ENCODE data around the gene ADH5. TPM values are rescaled to one million over a fixed set of nuclear protein-coding genes. Genes with fewer than 3 reads are reported as not detected.
"Not testable (repeated sequence)": the region's sequence is repeated elsewhere in the genome, so short reads cannot be mapped to it uniquely, and the experiment has no call there.

Gene ADH5
- polyA plus RNA-seq (2012; ENCODE audit: low read depth, missing spikeins): 85.2 TPM

GRCh38 chr4:99088481-99089365, at the start of gene ADH5:
Gene ADH5 (minus strand): TSS chr4:99088788. CDS start chr4:99088700, 88 bp downstream.
- FAIRE-seq (peak; percentile 96), DNase-seq (ENCODE audit: insufficient read length, low spot score) (peak; percentile 81)
- TF ChIP-seq TAF1 (IDR thresholded peaks at IDR 0.05; ENCODE audit: low read depth, low read length) (peak; percentile 91), POLR2A (IDR thresholded peaks at IDR 0.05; ENCODE audit: low read depth, low read length) (peak; percentile 95), POU2F2 (IDR thresholded peaks at IDR 0.05; ENCODE audit: low read depth, low read length) (0 out of 2 replicates have a peak, but pooled peaks have one; percentile 68), SPI1 (IDR thresholded peaks at IDR 0.05; ENCODE audit: low read depth, low read length) (no peak), POLR2AphosphoS5 (IDR thresholded peaks at IDR 0.05; ENCODE audit: low read depth, low read length) (peak; percentile 78), PAX5 (IDR thresholded peaks at IDR 0.05; ENCODE audit: insufficient read depth, low read length, severe bottlenecking) (no peak)

- no peak for DNase-seq (ENCODE audit: insufficient read length, low spot score)
- TF ChIP-seq TAF1 (IDR thresholded peaks at IDR 0.05; ENCODE audit: low read depth, low read length) (no peak), SPI1 (IDR thresholded peaks at IDR 0.05; ENCODE audit: low read depth, low read length) (no peak)
- FAIRE-seq: no peak
Observed at GRCh38 chr4:99136329-99136728, 47.7 kb upstream of the ADH5 start.

DNA sequence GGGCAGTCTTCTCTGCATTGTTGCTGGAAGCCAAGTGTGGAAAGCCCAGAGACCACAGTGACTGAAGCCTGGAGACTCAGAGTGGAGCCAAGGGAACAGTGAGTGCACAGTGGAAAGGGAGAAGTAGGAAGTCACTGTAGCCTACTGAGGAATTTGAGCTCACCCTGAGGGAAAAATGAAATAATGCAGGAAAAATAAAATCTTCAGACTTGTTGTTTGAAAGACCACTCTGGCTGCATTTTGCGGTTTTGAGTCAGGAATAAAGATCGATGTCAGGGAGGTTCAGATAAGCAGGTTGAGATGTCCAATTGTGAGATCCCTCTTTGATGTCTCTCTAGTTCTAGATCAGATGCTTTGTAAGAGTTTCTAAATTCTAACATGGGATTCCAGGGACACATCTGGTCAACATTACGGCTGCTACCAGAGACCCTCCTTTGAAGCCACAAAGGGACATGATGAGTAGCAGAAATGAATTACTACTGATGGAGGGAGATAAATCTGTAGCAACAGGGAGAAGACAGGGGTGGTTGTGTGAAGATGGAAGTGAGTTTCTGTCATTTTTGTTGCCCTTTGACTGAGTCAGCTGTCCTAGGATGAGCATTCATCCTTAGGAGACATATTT, 47.1 kb upstream of the ADH5 start:
- no peak for FAIRE-seq
- TF ChIP-seq TAF1 (IDR thresholded peaks at IDR 0.05; ENCODE audit: low read depth, low read length) (no peak), POLR2AphosphoS5 (IDR thresholded peaks at IDR 0.05; ENCODE audit: low read depth, low read length) (no peak), POU2F2 (IDR thresholded peaks at IDR 0.05; ENCODE audit: low read depth, low read length) (no peak), SPI1 (IDR thresholded peaks at IDR 0.05; ENCODE audit: low read depth, low read length) (no peak), POLR2A (IDR thresholded peaks at IDR 0.05; ENCODE audit: low read depth, low read length) (no peak), PAX5 (IDR thresholded peaks at IDR 0.05; ENCODE audit: insufficient read depth, low read length, severe bottlenecking) (no peak)

GRCh38 chr4:99134586-99134985, 46.0 kb upstream of the ADH5 start:
- FAIRE-seq: no peak
- DNase-seq (ENCODE audit: insufficient read length, low spot score): no peak
- TF ChIP-seq POLR2A (IDR thresholded peaks at IDR 0.05; ENCODE audit: low read depth, low read length): no peak

More for the DNA sequence above, 47.1 kb upstream of the ADH5 start:
- no peak for DNase-seq (ENCODE audit: insufficient read length, low spot score)

DNA sequence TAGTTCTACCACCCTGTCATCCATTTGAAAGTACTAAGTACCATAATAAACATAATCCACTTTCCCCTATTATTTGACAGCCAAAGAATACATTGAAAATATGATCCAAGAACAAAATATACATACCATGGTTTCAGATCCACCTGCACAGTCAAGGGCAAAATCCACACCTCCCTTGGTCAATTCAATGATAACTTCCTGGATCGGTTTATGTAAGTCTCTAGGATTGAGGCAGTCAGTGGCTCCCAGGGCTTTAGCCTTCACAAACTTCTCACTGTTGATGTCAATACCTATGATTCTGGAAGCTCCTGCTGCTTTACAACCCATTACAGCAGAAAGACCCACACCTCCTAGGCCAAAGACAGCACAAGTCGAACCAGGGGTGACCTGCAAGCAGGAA, 42.8 kb upstream of the ADH5 start:
- DNase-seq (ENCODE audit: insufficient read length, low spot score): no peak
- no peak for FAIRE-seq
- TF ChIP-seq TAF1 (IDR thresholded peaks at IDR 0.05; ENCODE audit: low read depth, low read length): no peak
- TF ChIP-seq PAX5 (IDR thresholded peaks at IDR 0.05; ENCODE audit: insufficient read depth, low read length, severe bottlenecking): no peak
- TF ChIP-seq POU2F2 (IDR thresholded peaks at IDR 0.05; ENCODE audit: low read depth, low read length): no peak

GRCh38 chr4:99126376-99126775, 37.8 kb upstream of the ADH5 start:
- FAIRE-seq: no peak
- no peak for DNase-seq (ENCODE audit: insufficient read length, low spot score)
- TF ChIP-seq POLR2AphosphoS5 (IDR thresholded peaks at IDR 0.05; ENCODE audit: low read depth, low read length): no peak
- no peak for TF ChIP-seq POU2F2 (IDR thresholded peaks at IDR 0.05; ENCODE audit: low read depth, low read length)
- no peak for TF ChIP-seq SPI1 (IDR thresholded peaks at IDR 0.05; ENCODE audit: low read depth, low read length)
- no peak for TF ChIP-seq TAF1 (IDR thresholded peaks at IDR 0.05; ENCODE audit: low read depth, low read length)
- TF ChIP-seq PAX5 (IDR thresholded peaks at IDR 0.05; ENCODE audit: insufficient read depth, low read length, severe bottlenecking): no peak
- no peak for TF ChIP-seq POLR2A (IDR thresholded peaks at IDR 0.05; ENCODE audit: low read depth, low read length)

DNA sequence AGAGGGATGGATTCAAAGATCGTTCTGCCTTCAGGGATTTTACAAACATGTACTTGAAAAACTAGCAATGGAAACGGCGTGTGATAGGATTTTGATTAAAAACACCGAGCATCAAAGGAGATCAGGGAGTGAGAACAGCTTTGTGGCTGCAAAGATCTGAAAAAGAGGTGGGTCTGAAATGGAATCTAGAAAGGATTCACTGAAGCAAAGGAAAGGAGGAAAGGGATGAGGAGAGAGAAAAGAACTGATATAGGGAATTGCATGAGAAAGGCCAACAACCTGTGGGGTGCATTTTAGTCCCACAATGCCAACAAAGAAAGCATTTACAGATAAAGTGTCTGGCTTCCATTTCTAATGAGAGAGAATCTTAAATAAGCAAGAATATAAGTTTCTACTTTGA, 32.4 kb upstream of the ADH5 start:
- DNase-seq (ENCODE audit: insufficient read length, low spot score) (no peak), FAIRE-seq (no peak)
- TF ChIP-seq POLR2AphosphoS5 (IDR thresholded peaks at IDR 0.05; ENCODE audit: low read depth, low read length) (no peak), TAF1 (IDR thresholded peaks at IDR 0.05; ENCODE audit: low read depth, low read length) (no peak), POU2F2 (IDR thresholded peaks at IDR 0.05; ENCODE audit: low read depth, low read length) (no peak)

GRCh38 chr4:99120501-99120900, 31.9 kb upstream of the ADH5 start:
- FAIRE-seq: no peak
- TF ChIP-seq PAX5 (IDR thresholded peaks at IDR 0.05; ENCODE audit: insufficient read depth, low read length, severe bottlenecking) (no peak), POLR2AphosphoS5 (IDR thresholded peaks at IDR 0.05; ENCODE audit: low read depth, low read length) (no peak), POLR2A (IDR thresholded peaks at IDR 0.05; ENCODE audit: low read depth, low read length) (no peak), TAF1 (IDR thresholded peaks at IDR 0.05; ENCODE audit: low read depth, low read length) (no peak), POU2F2 (IDR thresholded peaks at IDR 0.05; ENCODE audit: low read depth, low read length) (no peak), SPI1 (IDR thresholded peaks at IDR 0.05; ENCODE audit: low read depth, low read length) (no peak)
- no peak for DNase-seq (ENCODE audit: insufficient read length, low spot score)

DNA sequence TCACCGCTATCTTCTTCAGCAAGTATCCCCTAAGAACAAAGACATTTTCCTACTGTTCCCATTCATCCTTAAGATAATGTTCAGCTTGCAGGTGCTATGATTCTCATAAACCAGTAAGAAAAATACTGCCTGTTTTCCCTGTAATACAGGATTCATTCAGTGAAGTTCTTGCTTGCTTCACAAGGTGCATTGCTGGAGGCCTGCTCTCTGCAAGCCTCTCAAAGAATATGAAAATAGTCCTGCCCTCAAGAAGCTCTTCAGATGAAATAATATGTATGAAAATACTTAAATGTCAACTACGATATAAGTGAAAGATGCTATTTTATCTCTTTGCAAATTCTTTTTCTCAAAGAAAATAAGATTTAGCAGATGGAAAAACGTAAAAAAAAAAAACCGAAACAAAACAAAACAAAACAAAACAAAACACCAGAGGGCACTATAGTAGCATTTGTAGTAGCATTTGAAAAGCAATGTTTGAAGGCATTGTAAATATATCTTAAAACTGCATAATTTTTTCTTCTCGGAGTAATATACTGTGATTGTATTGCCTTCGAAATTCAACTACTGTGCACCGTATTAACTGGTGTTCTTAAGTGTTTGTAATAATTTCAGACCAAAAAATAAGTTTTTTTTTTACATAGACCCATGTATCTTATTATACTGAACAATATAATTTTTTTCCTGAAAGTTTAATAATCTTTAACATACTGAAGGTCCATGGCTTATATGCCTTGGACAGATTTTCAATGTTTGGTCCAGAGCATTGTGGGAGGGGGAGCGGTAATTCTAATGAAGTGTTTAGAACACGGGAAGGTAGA, 29.5 kb upstream of the ADH5 start:
- FAIRE-seq: no peak
- no peak for TF ChIP-seq SPI1 (IDR thresholded peaks at IDR 0.05; ENCODE audit: low read depth, low read length)
- TF ChIP-seq PAX5 (IDR thresholded peaks at IDR 0.05; ENCODE audit: insufficient read depth, low read length, severe bottlenecking): no peak
- TF ChIP-seq POLR2AphosphoS5 (IDR thresholded peaks at IDR 0.05; ENCODE audit: low read depth, low read length): no peak
- no peak for TF ChIP-seq TAF1 (IDR thresholded peaks at IDR 0.05; ENCODE audit: low read depth, low read length)
- no peak for TF ChIP-seq POU2F2 (IDR thresholded peaks at IDR 0.05; ENCODE audit: low read depth, low read length)
- TF ChIP-seq POLR2A (IDR thresholded peaks at IDR 0.05; ENCODE audit: low read depth, low read length): no peak
- DNase-seq (ENCODE audit: insufficient read length, low spot score): peak; percentile 3

GRCh38 chr4:99117122-99117841, 28.7 kb upstream of the ADH5 start:
- not testable (repeated sequence) for DNase-seq (ENCODE audit: insufficient read length, low spot score); FAIRE-seq

DNA sequence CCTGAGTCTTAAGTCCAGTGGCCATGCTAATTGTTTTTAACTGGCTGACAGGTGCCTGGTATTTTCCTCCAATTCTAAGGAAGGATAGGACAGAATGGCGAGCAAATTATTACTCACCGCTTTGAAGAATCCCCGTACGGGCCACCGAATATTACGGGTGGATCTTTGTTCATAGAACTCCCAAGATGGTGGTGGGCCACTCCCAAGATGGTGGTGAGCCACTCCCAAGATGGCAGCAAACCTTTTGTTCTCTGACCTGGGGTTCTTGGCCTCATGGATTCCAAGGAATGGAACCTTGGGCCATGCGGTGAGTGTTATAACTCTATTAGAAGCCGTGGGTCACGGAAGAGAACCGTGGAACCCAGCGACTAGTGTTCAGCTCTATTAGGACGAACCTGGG, 20.7 kb upstream of the ADH5 start:
- not testable (repeated sequence) for DNase-seq (ENCODE audit: insufficient read length, low spot score); FAIRE-seq

Data from GM12891 (cell line).